ENCODE measurements around the gene RAB31.

The RAB31 gene

DNA sequence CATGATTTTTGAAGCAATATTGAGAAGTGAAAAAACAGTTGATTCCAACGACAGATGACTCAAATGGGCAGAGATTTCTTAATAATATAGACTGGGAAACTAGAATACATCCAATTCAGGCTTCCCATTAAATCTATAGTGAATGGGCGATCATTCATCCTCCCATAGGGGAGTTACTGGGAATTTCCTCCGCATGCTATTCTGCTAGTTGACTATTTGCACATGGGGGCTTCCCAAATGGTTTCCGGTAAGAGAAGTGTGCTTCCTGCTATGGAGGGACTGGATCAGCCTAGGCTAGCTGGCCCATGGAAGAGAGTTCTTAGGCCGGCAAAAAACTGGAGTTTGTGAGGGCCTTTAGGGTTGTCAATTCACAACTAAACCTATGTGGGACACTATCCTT is 203.1 kb downstream of the RAB31 start:
- H3K9ac ChIP-seq (ENCODE audit: low read depth, low read length): no peak overlapping the region
- H3K36me3 ChIP-seq (ENCODE audit: insufficient read depth, low read depth, low read length): no peaks in the 10 kb centered on the region
- H3K27ac ChIP-seq (ENCODE audit: low read length): no peak overlapping the region
- H3K27me3 ChIP-seq (ENCODE audit: insufficient read depth, low read length): no peaks in the 10 kb centered on the region
- no peaks in the 10 kb centered on the region for H3K9me3 ChIP-seq (ENCODE audit: insufficient read depth, low read depth, low read length)
- peaks cover 8% of the 10 kb centered on the region for H3K4me1 ChIP-seq (ENCODE audit: insufficient read depth, low read length)
- H3K4me3 ChIP-seq (ENCODE audit: low read length): no peak overlapping the region
